A673 (cell line): ENCODE data around the gene TXLNG. TPM values are rescaled to one million over a fixed set of nuclear protein-coding genes. Genes with fewer than 3 reads are reported as not detected.
A peak's percentile ranks its signal among the peaks of the same experiment; 100 is the strongest.

ENCODE experiments used
- BruUV-seq: library from RNA; stranded (reverse); fragments of 400-500 nt; replicated peaks from 2 replicates; lab custom pipeline; 2021; lab: Mats Ljungman, UMichigan
- CTCF ChIA-PET: fragments of 300-600 bp; sonication (Branson Sonifier 250); formaldehyde crosslinking; loops from one replicate; lab custom pipeline; 2022; ENCODE audit warnings: antibody characterized with exemption; lab: Charles Lee
- POLR2A ChIA-PET: fragments of 300-600 bp; sonication (Branson Sonifier 250); formaldehyde crosslinking; loops from one replicate; lab custom pipeline; 2022; ENCODE audit warnings: antibody characterized with exemption; ENCODE audit not compliant: low non-redundant PET; lab: Charles Lee
- DNase-seq: peaks from one replicate; pipeline ENCODE4 v3.0.0-alpha.2; 2015; ENCODE audit warnings: low spot score
- H3K27ac ChIP-seq: fragments of 200-600 bp; sonication (generic); 2 replicates; pipeline ENCODE4 v1.5.1; 2016; ENCODE audit warnings: mixed run types, low read depth, mild to moderate bottlenecking, mixed read lengths, antibody characterized with exemption, low read length; ENCODE audit not compliant: poor library complexity, severe bottlenecking
- H3K27me3 ChIP-seq: fragments of 200-600 bp; sonication (generic); replicated peaks from 2 replicates; pipeline ENCODE4 v1.6.1; 2017; ENCODE audit warnings: mixed run types, low read depth, mild to moderate bottlenecking, mixed read lengths, antibody characterized with exemption, low read length; ENCODE audit not compliant: insufficient read depth, poor library complexity
- H3K36me3 ChIP-seq: fragments of 200-600 bp; sonication (generic); 2 replicates; pipeline ENCODE4 v1.6.1; 2016; ENCODE audit warnings: mixed run types, mild to moderate bottlenecking, mixed read lengths, antibody characterized with exemption, low read length; ENCODE audit not compliant: insufficient read depth, poor library complexity, severe bottlenecking
- H3K4me1 ChIP-seq: fragments of 200-600 bp; sonication (generic); 2 replicates; pipeline ENCODE4 v1.6.1; 2017; ENCODE audit warnings: mixed run types, mild to moderate bottlenecking, mixed read lengths, antibody characterized with exemption, low read length; ENCODE audit not compliant: insufficient read depth, poor library complexity, severe bottlenecking
- H3K4me3 ChIP-seq: fragments of 200-600 bp; sonication (generic); 2 replicates; pipeline ENCODE4 v1.5.1; 2016; ENCODE audit warnings: low read depth, mixed run types, mild to moderate bottlenecking, mixed read lengths, low read length; ENCODE audit not compliant: poor library complexity, severe bottlenecking
- H3K9me3 ChIP-seq: fragments of 200-600 bp; sonication (generic); 2 replicates; pipeline ENCODE4 v1.6.1; 2016; ENCODE audit warnings: mixed run types, low read depth, mild to moderate bottlenecking, mixed read lengths, antibody characterized with exemption, low read length; ENCODE audit not compliant: poor library complexity, severe bottlenecking
- CTCF ChIP-seq: fragments of 300-800, 200-600 bp; sonication (generic); conservative IDR thresholded peaks from 2 replicates; pipeline ENCODE4 v1.5.1; 2017; ENCODE audit warnings: low read depth, mild to moderate bottlenecking, antibody characterized with exemption, low read length, moderate library complexity, mixed read lengths
- EZH2 ChIP-seq: fragments of 200-600 bp; sonication (generic); IDR thresholded peaks from 2 replicates; pipeline ENCODE4 v1.6.1; 2017; ENCODE audit warnings: borderline replicate concordance, low read depth, mild to moderate bottlenecking, mixed read lengths, antibody characterized with exemption, low read length; ENCODE audit not compliant: poor library complexity, severe bottlenecking
- intact Hi-C: fragments of 100-400 bp; cut with micrococcal nuclease; formaldehyde crosslinking; loops from one replicate; pipeline ENCODE4 v1.10.0; 2022; ENCODE audit not compliant: unreplicated experiment
- total RNA-seq: library from RNA; stranded (reverse); gene quantifications from 2 replicates; pipeline ENCODE4 v1.2.3, GENCODE V29; 2021

TXLNG gene
- total RNA-seq, 1 experiment from 2014 or later, result 25.7 TPM

GRCh38 chrX:16868920-16869319, 82.7 kb downstream of the TXLNG start:
- Histone ChIP-seq H3K4me1 (peaks cover 15% of the 10 kb centered on the region), H3K9me3 (no peaks in the 10 kb centered on the region), H3K36me3 (peaks cover 14% of the 10 kb centered on the region), H3K4me3 (peak overlapping the region; percentile 65), H3K27me3 (peaks cover 46% of the 10 kb centered on the region), H3K27ac (no peak overlapping the region)
- ChIA-PET POLR2A (no interaction called here), CTCF (no interaction called here)
- intact Hi-C loops, result no loop called here
- no TSS peak for BruUV-seq
- DNase-seq, result no peak
- TF ChIP-seq EZH2 (no peak), CTCF (no peak)

GRCh38 chrX:16869393-16870094, 83.3 kb downstream of the TXLNG start:
- CTCF ChIA-PET, result no interaction called here
- peak overlapping the region; percentile 94 for H3K27ac ChIP-seq
- intact Hi-C loops, result no loop called here
- POLR2A ChIA-PET, result no interaction called here
- H3K36me3 ChIP-seq, result peaks cover 14% of the 10 kb centered on the region
- DNase-seq, result peak; percentile 60
- no TSS peak for BruUV-seq
- peaks cover 52% of the 10 kb centered on the region for H3K27me3 ChIP-seq
- no peak for TF ChIP-seq EZH2
- no peak for TF ChIP-seq CTCF
- H3K4me1 ChIP-seq, result peaks cover 15% of the 10 kb centered on the region
- no peaks in the 10 kb centered on the region for H3K9me3 ChIP-seq
- peak overlapping the region; percentile 65 for H3K4me3 ChIP-seq

- intact Hi-C loops, result no loop called here
- peaks cover 15% of the 10 kb centered on the region for H3K4me1 ChIP-seq
- POLR2A ChIA-PET, result no interaction called here
- H3K4me3 ChIP-seq, result peak within 1 kb of the TSS; percentile 65
- no TSS peak for BruUV-seq
- CTCF ChIA-PET, result no interaction called here
- H3K27me3 ChIP-seq, result peaks cover 57% of the 10 kb centered on the region
- no peaks in the 10 kb centered on the region for H3K9me3 ChIP-seq
- peak; percentile 96 for DNase-seq
- no peak for TF ChIP-seq CTCF
- TF ChIP-seq EZH2, result no peak
- peaks cover 14% of the 10 kb centered on the region for H3K36me3 ChIP-seq
- H3K27ac ChIP-seq, result peak within 1 kb of the TSS; percentile 94
Measured at GRCh38 chrX:16870095-16870861, 84.0 kb downstream of the TXLNG start, which contains the start of gene RBBP7. RBBP7 (minus strand) TSS chrX:16870362; CDS start chrX:16870053, 309 bp downstream.
